SJCRH30 (cell line): ENCODE measurements around the gene CHIT1. TPM values are rescaled to one million over a fixed set of nuclear protein-coding genes. Genes with fewer than 3 reads are reported as not detected.

ENCODE experiments used
- total RNA-seq: library from RNA; depleted of rRNA; stranded (reverse); fragments of >200 nt; shearing (Covaris generic); gene quantifications from 2 replicates; pipeline ENCODE4 v1.2.3, GENCODE V29; 2014; rRNA removed

Gene CHIT1
- total RNA-seq, 1 experiment from 2014 or later: 0.08 TPM

Other genes starting within 250 kb of the CHIT1 start
- 110 and 121 TPM in 2 replicates for gene TMEM183A, start 222.3 kb downstream of the CHIT1 start, total RNA-seq
- gene PPFIA4, start 203.2 kb downstream of the CHIT1 start, total RNA-seq: 13.9 and 21.5 TPM in 2 replicates
- 525 and 538 TPM in 2 replicates for gene MYOG, start 143.7 kb downstream of the CHIT1 start, total RNA-seq
- gene ADORA1, start 101.9 kb downstream of the CHIT1 start, total RNA-seq: 53.8 and 60.9 TPM in 2 replicates
- 1.1 and 1.8 TPM in 2 replicates for gene MYBPH, start 53.8 kb downstream of the CHIT1 start, total RNA-seq
- gene CHI3L1, start 43.0 kb downstream of the CHIT1 start, total RNA-seq: not detected in 2 replicates
- gene BTG2, start 75.8 kb upstream of the CHIT1 start, total RNA-seq: 59.8 and 63.1 TPM in 2 replicates
- gene FMOD, start 121.4 kb upstream of the CHIT1 start, total RNA-seq: 7.5 and 7.6 TPM in 2 replicates
- not detected in 2 replicates for gene PRELP, start 246.1 kb upstream of the CHIT1 start, total RNA-seq